Activated CD4-positive, alpha-beta T cell treated with anti-CD3 and anti-CD28 coated beads, Interleukin-2, amount 50 U/mL, for 4 hours (primary cell): ENCODE data around the gene MEX3C.

Source experiments
- DNase-seq, 2 experiments: peaks; one replicate each; pipeline ENCODE4 v3.0.0-alpha.2; 2020

MEX3C gene

GRCh38 chr18:51153659-51154371 is 43.7 kb downstream of the MEX3C start:
- peak; percentile 18 to 20 for DNase-seq

DNA sequence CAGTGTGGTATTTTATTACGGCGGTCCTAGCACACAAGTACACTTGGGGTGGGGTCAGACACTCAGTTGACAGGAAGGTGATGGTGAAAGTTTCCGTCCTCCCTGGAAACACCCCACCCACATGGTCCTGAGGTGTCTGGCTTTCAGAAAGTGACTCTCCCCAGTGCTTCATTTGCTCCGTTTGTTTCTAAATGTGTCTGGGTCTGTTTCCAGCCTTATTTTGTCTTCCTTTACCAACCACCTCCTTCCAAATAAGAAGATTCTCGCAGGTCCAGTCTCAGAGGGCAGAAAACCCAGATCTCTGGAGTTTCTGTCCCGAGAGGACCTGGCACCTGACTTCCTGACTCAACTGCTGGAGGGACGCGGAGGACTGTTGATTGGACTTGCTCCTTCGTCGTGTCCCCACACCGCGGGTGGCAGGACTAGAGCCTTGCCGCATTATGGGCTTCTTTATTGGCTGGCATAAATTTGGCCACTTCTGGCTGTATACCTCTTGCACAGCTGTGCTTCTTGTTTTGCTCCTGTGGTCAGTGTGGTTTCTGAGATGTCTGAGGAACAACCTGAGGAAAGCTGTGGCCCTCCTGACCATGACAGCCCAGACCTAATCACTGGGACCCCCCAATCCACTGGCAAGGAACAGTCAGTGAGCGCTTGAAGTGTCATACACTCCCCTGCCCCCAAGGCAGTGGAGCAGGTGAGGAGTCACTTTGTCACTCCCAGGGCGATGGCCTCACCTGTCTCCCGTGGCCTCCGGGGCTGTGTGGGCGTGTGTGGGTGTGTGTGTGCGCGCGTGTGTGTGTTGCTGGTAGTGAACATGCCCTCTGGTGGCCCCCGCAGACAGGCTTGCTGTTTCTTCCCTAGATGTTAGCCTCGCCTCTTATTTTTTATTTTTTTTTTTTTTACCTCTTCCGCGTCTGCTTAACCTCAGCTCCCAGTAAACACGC is 45.6 kb downstream of the MEX3C start:
- DNase-seq, result peak; percentile 89 to 92

GRCh38 chr18:51151185-51151567 is 46.3 kb downstream of the MEX3C start:
- no peak for DNase-seq

- peak in 1 of 2 experiments; percentile 20 for DNase-seq
Observed at GRCh38 chr18:51150113-51150700, 47.3 kb downstream of the MEX3C start.

DNA sequence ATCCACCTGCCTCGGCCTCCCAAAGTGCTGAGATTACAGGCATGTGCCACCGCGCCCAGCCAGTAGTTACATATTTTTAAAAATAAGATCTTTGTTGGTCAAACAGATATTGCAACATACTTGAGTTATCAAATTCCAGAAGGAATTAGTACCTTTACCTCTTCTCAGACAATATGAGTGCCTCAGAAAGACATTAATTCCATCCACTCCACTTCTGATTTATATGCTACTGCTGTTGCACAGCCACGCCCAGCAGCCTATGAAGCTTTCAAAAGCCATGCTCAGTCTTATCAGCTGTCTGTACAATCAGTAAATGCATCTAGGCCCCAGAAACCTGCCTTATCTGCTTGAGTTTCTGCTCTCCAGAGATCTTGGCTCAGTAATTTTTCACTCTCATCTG is 47.8 kb downstream of the MEX3C start:
- DNase-seq, result no peak

GRCh38 chr18:51146909-51147308 is 50.6 kb downstream of the MEX3C start:
- DNase-seq, result no peak

DNA sequence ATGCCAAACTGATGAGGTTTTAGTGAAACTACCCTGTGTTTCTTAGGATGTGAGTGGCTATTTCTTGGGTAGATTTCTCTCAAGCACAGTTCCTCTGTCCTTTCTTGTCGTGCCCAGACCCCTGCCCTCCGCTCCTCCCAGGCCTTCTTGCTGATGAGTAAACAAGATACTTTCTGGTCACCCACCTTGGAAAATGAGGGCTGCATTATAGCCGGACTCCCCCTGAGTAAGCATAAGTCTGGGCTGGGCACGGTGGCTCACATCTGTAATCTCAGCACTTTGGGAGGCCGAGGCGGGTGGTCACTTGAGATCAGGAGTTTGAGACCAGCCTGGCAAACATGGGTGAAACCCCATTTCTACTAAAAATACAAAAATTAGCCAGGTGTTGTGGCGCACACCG is 58.5 kb downstream of the MEX3C start:
- DNase-seq, result no peak

DNA sequence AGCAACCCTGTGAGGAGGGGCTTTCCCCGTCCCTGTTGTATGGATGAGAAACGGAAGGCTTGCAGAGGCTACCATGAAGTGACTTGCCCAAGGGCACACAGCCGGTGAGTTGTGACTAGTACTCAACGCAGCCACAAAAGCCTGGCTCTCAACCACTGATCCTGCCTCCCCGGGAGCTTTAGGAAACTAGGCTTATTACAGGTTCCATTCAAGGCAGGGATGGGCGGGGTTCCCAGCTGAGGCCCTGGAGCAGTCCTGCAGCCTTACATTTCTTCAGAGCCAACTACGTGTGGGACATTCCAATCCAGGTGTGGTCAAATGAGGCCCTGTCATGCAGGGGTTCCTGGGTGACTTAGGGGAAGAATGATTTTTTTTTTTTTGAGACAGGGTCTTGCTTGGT is 59.6 kb downstream of the MEX3C start:
- no peak for DNase-seq

DNA sequence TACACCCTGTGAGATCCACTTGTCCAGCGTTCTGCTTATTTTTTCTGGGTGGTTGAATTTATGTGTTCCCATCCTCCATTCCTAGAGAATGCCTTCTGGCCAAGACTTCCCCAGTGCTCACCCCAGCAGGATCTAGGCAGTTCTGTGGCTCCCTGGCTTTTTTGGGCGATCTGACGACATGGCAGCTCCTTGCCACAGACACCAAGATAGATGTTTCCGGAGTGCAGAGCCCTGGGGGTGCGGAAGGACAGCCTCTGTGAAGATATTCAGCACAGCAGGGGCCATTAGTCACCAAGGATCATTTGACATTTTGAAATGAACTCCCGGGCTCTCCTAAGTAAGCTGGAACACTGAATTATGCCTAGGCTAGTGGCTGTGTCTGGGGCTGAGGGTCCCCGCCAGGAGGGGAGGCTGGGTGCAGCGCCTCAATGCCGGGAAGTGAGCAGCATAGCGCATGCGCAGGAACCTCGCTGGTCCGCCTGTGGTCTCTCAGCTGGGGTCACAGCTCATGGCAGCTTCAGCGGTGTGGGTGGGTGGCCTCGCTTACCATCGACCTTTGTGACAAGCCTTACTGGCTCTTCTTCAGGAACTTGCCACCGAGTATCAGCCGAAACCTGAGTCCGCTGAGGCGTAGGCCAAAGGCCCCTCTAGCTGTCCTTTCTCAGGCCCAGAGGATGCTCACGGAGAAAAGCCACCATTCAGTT is 60.3 kb downstream of the MEX3C start:
- no peak for DNase-seq

GRCh38 chr18:51135795-51136194 is 61.7 kb downstream of the MEX3C start:
- no peak for DNase-seq

GRCh38 chr18:51135364-51135763 is 62.1 kb downstream of the MEX3C start:
- DNase-seq, result no peak

GRCh38 chr18:51134721-51135120 is 62.8 kb downstream of the MEX3C start:
- no peak for DNase-seq

- DNase-seq, result no peak
Observed at GRCh38 chr18:51133580-51134160, 63.8 kb downstream of the MEX3C start.

DNA sequence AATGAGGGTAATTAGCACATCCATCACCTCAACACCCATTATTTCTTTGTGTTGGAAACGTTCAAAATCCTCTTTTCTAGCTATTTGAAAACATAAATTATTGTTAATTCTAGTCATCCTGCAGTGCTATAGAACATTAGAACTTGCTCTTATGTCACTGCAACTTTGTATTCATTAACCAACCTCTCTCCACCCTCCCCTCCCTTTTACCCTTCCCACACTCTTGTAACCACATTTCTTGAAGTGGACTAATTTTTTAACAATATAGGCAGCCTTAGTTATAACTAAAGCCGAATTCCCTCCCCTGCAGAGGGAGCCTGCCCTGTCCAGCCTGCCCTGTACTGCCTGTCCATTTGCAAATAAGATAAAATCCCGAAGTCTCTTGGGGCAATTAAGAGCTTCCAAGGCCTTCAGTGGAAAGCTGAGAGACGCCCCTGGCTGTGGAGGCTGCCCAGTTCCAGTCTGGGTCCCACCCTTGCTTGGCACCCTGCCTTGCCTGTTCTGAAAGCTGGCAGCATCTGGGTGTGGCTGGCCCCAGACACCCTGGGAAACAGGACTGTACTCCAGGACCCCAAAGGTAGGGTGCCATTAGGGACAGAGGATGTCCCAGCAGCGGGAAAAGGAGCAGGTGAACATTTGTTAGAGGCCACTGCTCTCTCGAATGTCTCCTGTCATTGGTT is 65.1 kb downstream of the MEX3C start:
- no peak for DNase-seq

- no peak for DNase-seq
Observed at GRCh38 chr18:51128533-51128932, 68.9 kb downstream of the MEX3C start.

- no peak for DNase-seq
Observed at GRCh38 chr18:51127664-51128063, 69.8 kb downstream of the MEX3C start.

DNA sequence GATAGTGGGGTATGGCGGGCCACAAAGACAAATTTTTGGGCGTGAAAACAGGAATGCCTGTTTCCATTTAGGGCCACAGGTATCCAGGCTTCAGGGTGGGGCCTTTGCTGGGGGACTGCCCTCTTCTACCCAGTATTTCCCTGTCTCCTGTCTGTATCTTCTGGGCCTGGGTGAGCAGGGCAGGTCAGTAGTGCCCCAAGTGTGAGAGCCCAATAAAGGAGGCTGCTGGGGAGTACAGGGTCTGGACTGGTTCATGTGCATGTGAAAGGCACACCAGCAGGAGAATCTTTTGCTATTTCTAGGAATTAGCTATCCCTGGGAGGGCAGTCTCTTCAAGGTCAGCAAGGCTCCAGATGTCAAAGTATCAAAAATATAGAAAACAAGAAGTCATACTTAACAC is 71.5 kb downstream of the MEX3C start:
- DNase-seq, result no peak
